Stimulated activated CD4-positive, alpha-beta T cell treated with anti-CD3 and anti-CD28 coated beads, Interleukin-15, amount 100 ng/mL, for 24 hours (primary cell): Measurements from ENCODE around the gene ESRRA.

Experiments
- DNase-seq: peaks from one replicate; pipeline ENCODE4 v3.0.0-alpha.2; 2020

Gene ESRRA

DNA sequence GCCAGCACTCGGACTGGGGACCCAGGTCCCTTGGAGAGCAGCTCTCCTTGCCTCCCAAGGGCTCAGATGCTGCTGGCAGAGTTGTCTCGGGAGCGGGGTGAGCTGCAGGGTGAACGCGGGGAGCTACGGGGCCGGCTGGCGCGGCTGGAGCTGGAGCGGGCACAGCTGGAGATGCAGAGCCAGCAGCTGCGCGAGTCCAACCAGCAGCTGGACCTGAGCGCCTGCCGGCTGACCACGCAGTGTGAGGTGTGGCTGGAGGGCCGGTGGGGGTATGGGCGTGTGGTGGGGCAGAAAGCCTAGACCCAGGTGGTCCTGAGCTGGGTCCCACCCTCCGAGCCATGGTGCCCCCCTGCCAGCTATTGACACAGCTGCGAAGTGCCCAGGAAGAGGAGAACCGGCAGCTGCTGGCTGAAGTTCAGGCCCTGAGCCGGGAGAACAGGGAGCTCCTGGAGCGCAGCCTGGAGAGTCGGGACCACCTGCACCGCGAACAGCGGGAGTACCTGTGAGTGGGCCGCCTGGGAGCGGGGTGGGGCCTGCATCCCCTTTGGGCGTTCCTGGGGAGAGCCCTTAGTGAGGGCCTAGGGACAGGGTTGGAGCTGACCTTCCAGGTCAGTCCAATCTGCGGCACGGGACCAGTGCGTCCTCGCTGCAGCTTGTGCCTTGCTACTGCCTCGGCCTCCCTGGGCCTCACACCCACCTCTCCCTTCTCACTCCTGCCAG, 47.8 kb downstream of the ESRRA start:
- no peak for DNase-seq

DNA sequence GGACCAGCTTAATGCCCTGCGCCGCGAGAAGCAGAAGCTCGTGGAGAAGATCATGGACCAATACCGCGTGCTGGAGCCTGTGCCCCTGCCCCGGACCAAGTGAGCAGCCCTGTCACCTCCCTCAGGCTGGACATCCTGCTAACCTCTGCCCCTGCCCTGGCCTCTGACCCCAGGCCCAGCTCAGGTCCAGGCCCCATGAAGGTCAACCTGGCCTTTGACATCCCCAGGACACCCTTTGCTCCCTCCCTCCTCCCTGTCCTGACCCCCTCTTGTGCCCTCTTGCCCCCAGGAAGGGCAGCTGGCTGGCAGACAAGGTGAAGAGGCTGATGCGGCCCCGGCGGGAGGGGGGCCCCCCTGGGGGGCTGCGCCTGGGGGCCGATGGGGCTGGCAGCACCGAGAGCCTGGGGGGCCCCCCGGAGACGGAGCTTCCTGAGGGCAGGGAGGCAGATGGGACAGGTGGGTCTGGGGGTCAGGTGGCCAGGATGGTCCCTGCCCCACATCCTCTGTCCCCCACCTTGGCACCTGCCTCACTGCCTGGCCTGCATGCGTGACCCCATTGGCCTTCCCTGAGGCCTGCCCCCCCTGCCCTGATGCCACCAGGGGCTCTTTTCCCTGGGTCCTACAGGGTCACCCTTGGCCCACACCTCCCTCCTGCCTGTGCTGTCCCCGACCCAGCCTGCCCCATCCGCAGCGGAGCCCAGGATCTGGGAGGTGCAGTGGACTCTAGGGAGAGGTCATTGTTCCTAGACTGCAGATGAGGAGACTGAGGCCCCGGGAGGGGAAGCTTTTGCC, 48.6 kb downstream of the ESRRA start:
- no peak for DNase-seq

DNA sequence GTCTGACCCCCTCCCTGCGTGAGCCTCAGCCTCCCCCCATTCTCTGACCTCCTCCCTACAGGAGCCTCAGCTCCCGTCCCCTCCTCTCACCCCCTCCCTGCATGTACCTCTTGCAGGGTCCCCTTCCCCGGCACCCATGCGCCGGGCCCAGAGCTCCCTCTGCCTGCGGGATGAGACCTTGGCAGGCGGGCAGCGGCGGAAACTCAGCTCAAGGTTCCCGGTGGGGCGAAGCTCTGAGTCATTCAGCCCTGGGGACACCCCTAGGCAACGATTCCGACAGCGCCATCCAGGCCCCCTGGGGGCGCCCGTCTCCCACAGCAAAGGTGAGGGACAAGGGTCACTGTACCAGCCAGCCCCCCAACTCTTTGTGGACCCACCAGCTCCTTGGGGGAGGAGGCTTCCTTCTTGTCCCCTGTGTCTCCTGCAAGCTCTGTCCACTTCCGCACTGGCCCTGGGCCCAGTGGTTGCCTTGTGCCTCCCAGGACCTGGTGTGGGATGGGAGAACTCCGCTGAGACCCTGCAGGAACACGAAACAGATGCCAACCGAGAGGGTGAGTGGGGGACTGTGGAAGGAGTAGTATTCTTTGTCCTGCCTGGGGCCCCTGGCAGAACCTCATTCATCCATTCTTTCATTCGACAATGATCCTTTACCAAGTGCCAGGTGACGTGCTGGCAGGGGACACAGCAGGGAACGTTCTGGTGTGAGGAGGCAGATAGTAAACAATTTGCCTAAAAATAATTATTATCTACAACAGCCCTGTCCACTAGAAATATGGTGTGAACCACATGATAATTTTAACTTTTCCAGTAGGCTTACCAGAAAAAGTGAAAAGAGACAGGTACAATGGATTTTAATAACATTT, 50.0 kb downstream of the ESRRA start:
- DNase-seq = peak; percentile 61

DNA sequence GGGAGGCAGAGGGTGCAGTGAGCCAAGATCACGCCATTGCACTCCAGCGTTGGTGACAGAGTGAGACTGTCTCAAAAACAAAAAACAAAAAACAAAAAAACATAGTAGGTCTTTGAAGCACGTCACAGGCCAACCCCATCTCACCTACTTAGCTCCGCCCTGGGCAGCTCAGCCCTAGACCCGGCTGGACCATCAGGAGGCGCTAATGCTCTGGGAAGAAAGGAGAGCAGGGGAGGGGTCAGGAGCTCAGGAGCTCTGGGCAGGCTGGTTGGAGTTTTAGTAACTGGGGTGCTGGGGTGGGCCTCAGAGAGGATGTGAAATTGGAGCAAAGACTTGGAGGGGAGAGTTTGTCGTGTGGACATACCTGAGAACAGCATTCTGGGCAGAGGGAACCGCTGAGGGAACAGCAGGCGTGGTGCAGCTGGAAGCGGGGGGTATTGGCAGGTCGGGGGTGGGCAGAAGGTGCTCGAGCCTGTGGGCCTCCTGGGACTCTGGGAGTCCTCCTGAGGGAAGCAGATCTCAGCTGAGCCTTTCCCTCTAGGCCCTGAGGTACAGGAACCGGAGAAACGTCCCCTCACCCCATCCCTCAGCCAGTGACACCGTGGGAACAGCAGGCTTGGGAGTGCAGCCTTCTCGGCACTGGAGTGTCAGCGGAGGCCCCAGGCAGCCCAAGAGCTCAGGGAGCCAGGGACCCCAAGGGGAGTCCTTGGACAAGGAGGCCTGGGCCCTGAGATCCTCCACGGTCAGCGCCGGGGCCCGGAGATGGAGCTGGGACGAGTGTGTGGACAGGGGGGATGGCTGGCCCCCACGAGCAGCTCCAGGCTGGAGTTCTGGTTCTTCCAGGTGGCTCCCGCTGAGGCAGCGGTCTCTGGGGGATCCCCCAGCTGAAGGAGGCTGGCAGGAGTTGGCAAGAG, 51.4 kb downstream of the ESRRA start:
- DNase-seq = peak; percentile 55

DNA sequence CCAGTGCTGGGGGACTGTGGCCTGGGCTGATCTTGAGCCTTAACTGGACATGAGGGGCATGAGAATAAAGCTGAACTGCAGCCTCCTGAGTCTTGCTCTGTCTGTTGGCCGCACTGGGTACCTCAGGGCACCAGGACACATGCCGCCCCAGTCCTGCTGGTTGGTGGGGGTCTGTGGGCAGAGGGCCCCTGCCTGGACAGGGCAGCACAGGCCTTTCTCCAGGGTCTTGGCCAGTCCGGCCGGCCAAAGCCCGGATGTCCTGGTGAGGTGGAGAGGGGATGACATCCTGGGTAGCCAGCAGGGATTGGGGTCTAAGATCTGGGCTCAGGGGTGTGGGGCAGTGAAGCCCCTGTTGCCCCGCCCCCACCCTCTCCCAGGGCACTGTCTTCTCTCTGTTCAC, 52.1 kb downstream of the ESRRA start:
- no peak for DNase-seq

DNA sequence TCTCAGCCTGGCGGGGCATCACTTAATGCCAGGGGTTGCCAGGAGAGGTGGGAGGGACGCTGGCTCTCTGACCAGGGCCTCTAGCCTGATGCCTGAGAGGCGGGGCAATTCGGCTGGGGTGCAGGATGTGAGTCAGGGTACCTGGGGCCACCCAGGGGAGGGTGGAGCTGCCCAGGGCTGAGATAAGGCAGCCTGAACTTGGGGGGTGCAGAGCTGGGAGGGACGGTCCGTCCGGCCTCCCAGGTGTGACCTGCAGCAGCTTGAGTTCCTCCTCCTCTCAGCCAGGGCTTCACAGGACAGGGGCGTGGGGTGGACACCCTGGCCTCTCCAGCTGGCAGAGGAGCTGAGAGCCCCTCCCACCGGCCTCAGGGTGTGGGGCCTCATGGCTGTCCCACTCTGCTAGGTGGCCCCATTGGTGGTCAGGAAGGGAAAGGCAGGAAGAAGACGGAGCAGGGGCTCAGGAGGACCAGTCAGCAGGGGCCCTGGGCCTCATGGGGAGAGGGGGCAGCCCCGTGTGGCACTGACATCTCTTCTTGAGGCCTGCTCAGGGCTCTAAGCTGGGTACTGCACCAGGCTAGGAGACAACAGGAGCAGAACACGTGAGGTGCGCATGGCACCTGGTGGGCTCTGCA, 52.7 kb downstream of the ESRRA start:
- DNase-seq = peak; percentile 74

DNA sequence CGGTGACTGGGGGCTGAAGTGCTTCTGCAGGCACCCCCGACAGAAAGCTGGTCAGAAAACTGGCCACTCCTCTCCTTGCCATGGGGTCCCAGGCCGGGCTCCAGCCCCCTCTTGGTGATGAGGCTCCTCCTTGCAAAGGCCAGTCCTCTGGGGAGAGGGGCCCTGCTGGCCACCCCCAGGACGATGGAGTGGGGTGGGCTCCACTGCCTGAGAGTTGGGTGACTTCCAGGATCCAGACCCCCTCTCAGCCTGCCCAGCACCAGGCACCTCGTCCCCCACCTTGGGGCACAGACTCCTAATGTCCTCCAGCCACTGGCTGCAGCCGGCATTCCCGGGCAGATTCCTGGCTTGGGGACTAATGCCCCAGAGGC, 53.2 kb downstream of the ESRRA start:
- no peak for DNase-seq

DNA sequence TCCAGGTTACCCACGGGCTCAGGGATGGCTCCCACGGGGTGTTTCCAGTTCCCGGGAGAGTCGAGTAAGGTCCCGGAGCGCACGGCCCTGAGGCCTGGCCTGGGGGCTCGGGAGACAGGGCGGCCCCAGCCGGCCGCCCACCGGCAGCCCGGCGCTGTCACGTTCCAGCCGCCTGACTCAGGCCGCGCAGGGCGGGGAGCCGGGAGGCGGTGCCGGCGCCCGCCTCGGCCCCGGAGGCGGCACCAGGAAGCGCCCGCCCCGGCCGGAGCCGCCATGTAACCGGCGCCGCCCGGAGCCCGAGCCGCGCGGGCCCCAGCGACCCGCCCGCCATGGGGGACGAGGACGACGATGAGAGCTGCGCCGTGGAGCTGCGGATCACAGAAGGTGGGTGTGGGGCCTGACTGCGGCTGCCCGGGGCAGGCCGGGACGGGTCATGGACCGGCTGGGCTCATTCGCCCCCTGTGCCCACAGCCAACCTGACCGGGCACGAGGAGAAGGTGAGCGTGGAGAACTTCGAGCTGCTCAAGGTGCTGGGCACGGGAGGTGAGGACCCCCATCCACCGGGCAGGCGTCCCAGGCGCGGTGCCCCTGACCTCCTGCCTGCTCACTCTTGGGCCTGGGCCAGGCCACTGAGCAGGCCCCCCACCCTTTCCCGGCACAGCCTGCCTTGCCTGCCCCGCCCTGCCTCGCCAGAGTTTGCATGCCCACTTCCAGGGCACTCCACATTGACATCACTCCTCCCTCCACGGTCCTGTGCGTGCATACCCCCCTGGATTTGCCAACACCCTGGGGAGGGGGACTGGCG, 53.8 kb downstream of the ESRRA start, which contains the start of gene RPS6KA4:
Gene RPS6KA4, plus strand, starts transcription at position 256 of the 805 bp plus-strand sequence. Its CDS starts 74 bp downstream, at position 330.
- peak; percentile 75 for DNase-seq

DNA sequence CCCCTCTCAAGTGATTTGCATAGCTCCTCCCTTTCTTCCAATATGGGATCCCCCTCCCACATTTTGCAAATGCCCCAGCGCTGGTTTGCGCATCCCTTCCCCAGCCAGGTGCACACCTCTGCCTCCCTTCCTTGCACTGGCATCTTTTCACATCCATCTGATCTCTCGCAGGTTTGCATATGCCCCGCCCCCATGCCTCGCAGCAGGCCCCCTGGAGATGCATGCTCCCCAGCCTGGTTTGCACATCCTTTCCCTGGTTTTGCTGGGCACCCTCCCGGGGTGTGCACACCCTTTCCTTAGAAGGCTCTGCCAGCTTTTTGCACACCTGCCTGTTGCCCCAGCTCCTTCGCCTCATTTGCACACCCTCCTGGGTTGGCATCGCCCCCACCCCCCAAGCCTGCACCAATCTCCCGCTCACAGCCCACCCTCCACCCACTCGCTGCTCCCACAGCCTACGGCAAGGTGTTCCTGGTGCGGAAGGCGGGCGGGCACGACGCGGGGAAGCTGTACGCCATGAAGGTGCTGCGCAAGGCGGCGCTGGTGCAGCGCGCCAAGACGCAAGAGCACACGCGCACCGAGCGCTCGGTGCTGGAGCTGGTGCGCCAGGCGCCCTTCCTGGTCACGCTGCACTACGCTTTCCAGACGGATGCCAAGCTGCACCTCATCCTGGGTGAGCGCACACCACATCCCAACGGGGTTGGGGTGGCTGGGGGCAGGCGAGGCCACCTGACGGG, 54.6 kb downstream of the ESRRA start:
- DNase-seq = peak; percentile 54

DNA sequence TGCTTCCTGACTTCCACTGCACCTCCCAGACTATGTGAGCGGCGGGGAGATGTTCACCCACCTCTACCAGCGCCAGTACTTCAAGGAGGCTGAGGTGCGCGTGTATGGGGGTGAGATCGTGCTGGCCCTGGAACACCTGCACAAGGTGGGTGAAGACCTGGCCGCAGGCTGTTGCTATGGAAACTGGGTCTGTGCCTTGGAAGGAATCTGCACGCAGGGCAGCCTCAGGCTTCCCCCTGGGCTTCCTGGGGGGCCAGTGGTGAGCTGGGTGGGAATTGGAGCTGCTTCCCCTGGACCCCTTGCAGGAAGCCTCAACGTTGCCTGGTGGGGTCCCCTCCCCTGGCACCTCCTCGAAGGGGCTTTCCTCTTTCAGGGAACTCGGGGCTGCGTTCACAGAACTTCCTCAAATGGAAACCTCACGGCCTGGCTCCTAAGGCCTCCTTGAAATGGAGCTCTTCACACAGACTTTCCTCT, 55.2 kb downstream of the ESRRA start:
- DNase-seq = no peak

DNA sequence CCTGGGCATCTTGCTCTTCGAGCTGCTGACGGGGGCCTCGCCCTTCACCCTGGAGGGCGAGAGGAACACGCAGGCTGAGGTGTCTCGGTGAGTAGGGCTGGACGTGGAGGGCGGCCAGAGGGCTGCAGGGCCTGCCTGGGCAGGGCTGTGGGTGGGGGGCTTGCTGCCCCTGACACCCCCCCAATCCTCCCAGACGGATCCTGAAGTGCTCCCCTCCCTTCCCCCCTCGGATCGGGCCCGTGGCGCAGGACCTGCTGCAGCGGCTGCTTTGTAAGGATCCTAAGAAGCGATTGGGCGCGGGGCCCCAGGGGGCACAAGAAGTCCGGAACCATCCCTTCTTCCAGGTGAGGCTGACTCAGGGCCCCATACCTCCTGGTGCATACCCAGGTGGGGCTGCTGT, 56.3 kb downstream of the ESRRA start:
- DNase-seq = no peak

DNA sequence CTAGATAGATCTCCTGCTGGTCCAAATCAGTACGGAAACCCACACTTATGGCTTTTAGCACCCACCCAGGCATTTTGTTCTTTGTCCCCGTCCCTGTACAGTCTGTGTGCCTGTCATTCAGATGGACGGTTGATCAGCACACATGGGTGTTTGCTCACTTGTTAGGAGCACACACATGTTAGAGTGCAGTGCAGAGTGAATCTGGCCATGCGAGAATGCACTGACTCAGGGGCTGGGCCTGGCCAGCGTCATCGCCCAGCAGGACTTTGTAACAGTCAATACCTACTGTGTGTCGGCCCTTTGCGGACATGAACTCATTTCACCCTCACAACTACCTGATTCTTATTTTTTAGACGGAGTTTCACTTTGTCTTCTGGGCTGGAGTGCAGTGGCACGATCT, 57.0 kb downstream of the ESRRA start:
- no peak for DNase-seq

DNA sequence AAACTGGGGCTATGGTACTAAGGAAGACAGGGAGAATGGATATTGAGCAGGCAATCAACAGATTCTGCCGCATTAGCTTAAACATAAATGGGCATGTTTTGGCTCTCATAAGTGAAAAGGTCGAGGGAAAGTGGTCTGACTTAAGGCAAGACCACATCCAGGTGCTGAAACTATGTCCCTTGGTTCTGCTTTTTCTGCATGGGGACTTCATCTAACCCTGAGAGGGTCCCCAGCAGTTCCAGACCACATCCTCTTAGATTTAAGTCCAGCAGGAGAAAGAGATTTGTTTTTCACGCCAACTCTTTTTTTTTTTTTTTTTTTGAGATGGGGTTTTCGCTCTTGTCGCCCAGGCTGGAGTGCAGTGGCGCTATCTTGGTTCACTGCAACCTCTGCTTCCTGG, 59.1 kb downstream of the ESRRA start:
- DNase-seq = no peak

DNA sequence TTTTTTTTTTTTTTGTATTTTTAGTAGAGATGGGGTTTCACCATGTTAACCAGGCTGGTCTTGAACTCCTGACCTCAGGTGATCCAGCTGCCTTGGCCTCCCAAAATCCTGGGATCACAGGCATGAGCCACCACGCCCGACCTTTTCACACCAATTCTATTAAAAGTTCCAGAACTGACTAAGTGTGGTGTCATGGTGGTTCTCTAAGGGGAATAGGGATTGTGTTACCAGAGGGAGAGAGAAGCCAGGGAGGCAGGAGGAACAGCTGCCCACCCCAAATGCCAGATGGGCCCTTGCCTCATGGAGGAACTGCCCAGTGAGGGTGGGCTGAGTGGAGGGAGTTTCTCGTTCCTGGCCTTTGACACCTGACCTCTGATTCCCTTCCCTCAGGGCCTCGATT, 59.6 kb downstream of the ESRRA start:
- DNase-seq = no peak
